ENCODE data around the gene TRNAU1AP.
"Not testable (repeated sequence)": the region's sequence is repeated elsewhere in the genome, so short reads cannot be mapped to it uniquely, and the experiment has no call there.

TRNAU1AP gene

GRCh38 chr1:28535180-28535579, 17.7 kb upstream of the TRNAU1AP start:
- Histone ChIP-seq H3K4me3 (ENCODE audit: low read length) (no peak overlapping the region), H3K4me1 (ENCODE audit: insufficient read depth, low read length) (no peaks in the 10 kb centered on the region), H2AFZ (ENCODE audit: low read depth, low read length) (no peak overlapping the region), H3K27me3 (ENCODE audit: insufficient read depth, low read length) (no peaks in the 10 kb centered on the region), H3K9me3 (ENCODE audit: low read length) (peaks cover 2% of the 10 kb centered on the region), H3K36me3 (ENCODE audit: insufficient read depth, low read length) (peaks cover 70% of the 10 kb centered on the region)

GRCh38 chr1:28537457-28538199, 15.3 kb upstream of the TRNAU1AP start:
- H3K36me3 ChIP-seq (ENCODE audit: insufficient read depth, low read length), result peaks cover 47% of the 10 kb centered on the region

GRCh38 chr1:28538286-28538685, 14.6 kb upstream of the TRNAU1AP start:
- Histone ChIP-seq H2AFZ (ENCODE audit: low read depth, low read length) (no peak overlapping the region), H3K27me3 (ENCODE audit: insufficient read depth, low read length) (no peaks in the 10 kb centered on the region), H3K36me3 (ENCODE audit: insufficient read depth, low read length) (peaks cover 45% of the 10 kb centered on the region), H3K4me3 (ENCODE audit: low read length) (no peak overlapping the region), H3K9me3 (ENCODE audit: low read length) (no peaks in the 10 kb centered on the region), H3K4me1 (ENCODE audit: insufficient read depth, low read length) (no peaks in the 10 kb centered on the region)

More at GRCh38 chr1:28537457-28538199, 15.3 kb upstream of the TRNAU1AP start:
- Histone ChIP-seq H3K27me3 (ENCODE audit: insufficient read depth, low read length) (no peaks in the 10 kb centered on the region), H3K4me1 (ENCODE audit: insufficient read depth, low read length) (no peaks in the 10 kb centered on the region), H3K9me3 (ENCODE audit: low read length) (no peaks in the 10 kb centered on the region), H3K4me3 (ENCODE audit: low read length) (no peak overlapping the region), H2AFZ (ENCODE audit: low read depth, low read length) (no peak overlapping the region)

- H2AFZ ChIP-seq (ENCODE audit: low read depth, low read length), result no peak overlapping the region
- H3K9me3 ChIP-seq (ENCODE audit: low read length), result no peaks in the 10 kb centered on the region
- H3K4me1 ChIP-seq (ENCODE audit: insufficient read depth, low read length), result no peaks in the 10 kb centered on the region
- H3K27me3 ChIP-seq (ENCODE audit: insufficient read depth, low read length), result no peaks in the 10 kb centered on the region
- H3K4me3 ChIP-seq (ENCODE audit: low read length), result no peak overlapping the region
- peaks cover 31% of the 10 kb centered on the region for H3K36me3 ChIP-seq (ENCODE audit: insufficient read depth, low read length)
These were observed 12.2 kb upstream of the TRNAU1AP start for GRCh38 chr1:28540651-28541050.

GRCh38 chr1:28541414-28542015, 11.4 kb upstream of the TRNAU1AP start:
- not testable (repeated sequence) for H3K4me1 ChIP-seq (ENCODE audit: insufficient read depth, low read length); H3K27me3 ChIP-seq (ENCODE audit: insufficient read depth, low read length); H2AFZ ChIP-seq (ENCODE audit: low read depth, low read length); H3K4me3 ChIP-seq (ENCODE audit: low read length); H3K9me3 ChIP-seq (ENCODE audit: low read length)
- peaks cover 22% of the 10 kb centered on the region for H3K36me3 ChIP-seq (ENCODE audit: insufficient read depth, low read length)

- no peaks in the 10 kb centered on the region for H3K9me3 ChIP-seq (ENCODE audit: low read length)
- no peaks in the 10 kb centered on the region for H3K27me3 ChIP-seq (ENCODE audit: insufficient read depth, low read length)
- H3K4me3 ChIP-seq (ENCODE audit: low read length), result no peak overlapping the region
- H3K36me3 ChIP-seq (ENCODE audit: insufficient read depth, low read length), result no peaks in the 10 kb centered on the region
- H2AFZ ChIP-seq (ENCODE audit: low read depth, low read length), result no peak overlapping the region
- no peaks in the 10 kb centered on the region for H3K4me1 ChIP-seq (ENCODE audit: insufficient read depth, low read length)
These were observed 7.6 kb upstream of the TRNAU1AP start for GRCh38 chr1:28545246-28545628.

GRCh38 chr1:28548318-28548717, 4.6 kb upstream of the TRNAU1AP start:
- Histone ChIP-seq H2AFZ (ENCODE audit: low read depth, low read length) (no peak overlapping the region), H3K36me3 (ENCODE audit: insufficient read depth, low read length) (no peaks in the 10 kb centered on the region), H3K4me3 (ENCODE audit: low read length) (no peak overlapping the region), H3K27me3 (ENCODE audit: insufficient read depth, low read length) (no peaks in the 10 kb centered on the region), H3K9me3 (ENCODE audit: low read length) (no peaks in the 10 kb centered on the region), H3K4me1 (ENCODE audit: insufficient read depth, low read length) (peaks cover 3% of the 10 kb centered on the region)

GRCh38 chr1:28551381-28551780, 1.5 kb upstream of the TRNAU1AP start:
- no peaks in the 10 kb centered on the region for H3K27me3 ChIP-seq (ENCODE audit: insufficient read depth, low read length)
- no peaks in the 10 kb centered on the region for H3K9me3 ChIP-seq (ENCODE audit: low read length)
- peaks cover 6% of the 10 kb centered on the region for H3K4me1 ChIP-seq (ENCODE audit: insufficient read depth, low read length)
- no peak overlapping the region for H2AFZ ChIP-seq (ENCODE audit: low read depth, low read length)
- no peak overlapping the region for H3K4me3 ChIP-seq (ENCODE audit: low read length)
- H3K36me3 ChIP-seq (ENCODE audit: insufficient read depth, low read length), result peaks cover 9% of the 10 kb centered on the region

GRCh38 chr1:28560886-28561285, 8.0 kb downstream of the TRNAU1AP start:
- no peak overlapping the region for H2AFZ ChIP-seq (ENCODE audit: low read depth, low read length)
- H3K4me3 ChIP-seq (ENCODE audit: low read length), result no peak overlapping the region
- no peaks in the 10 kb centered on the region for H3K9me3 ChIP-seq (ENCODE audit: low read length)
- no peaks in the 10 kb centered on the region for H3K27me3 ChIP-seq (ENCODE audit: insufficient read depth, low read length)
- no peaks in the 10 kb centered on the region for H3K4me1 ChIP-seq (ENCODE audit: insufficient read depth, low read length)
- H3K36me3 ChIP-seq (ENCODE audit: insufficient read depth, low read length), result peaks cover 64% of the 10 kb centered on the region

GRCh38 chr1:28564310-28564709, 11.4 kb downstream of the TRNAU1AP start:
- peaks cover 70% of the 10 kb centered on the region for H3K36me3 ChIP-seq (ENCODE audit: insufficient read depth, low read length)
- H3K27me3 ChIP-seq (ENCODE audit: insufficient read depth, low read length), result no peaks in the 10 kb centered on the region
- H3K4me3 ChIP-seq (ENCODE audit: low read length), result no peak overlapping the region
- no peaks in the 10 kb centered on the region for H3K4me1 ChIP-seq (ENCODE audit: insufficient read depth, low read length)
- no peaks in the 10 kb centered on the region for H3K9me3 ChIP-seq (ENCODE audit: low read length)
- H2AFZ ChIP-seq (ENCODE audit: low read depth, low read length), result no peak overlapping the region

GRCh38 chr1:28565040-28565439, 12.2 kb downstream of the TRNAU1AP start:
- peaks cover 68% of the 10 kb centered on the region for H3K36me3 ChIP-seq (ENCODE audit: insufficient read depth, low read length)
- no peak overlapping the region for H2AFZ ChIP-seq (ENCODE audit: low read depth, low read length)
- H3K4me1 ChIP-seq (ENCODE audit: insufficient read depth, low read length), result no peaks in the 10 kb centered on the region
- no peak overlapping the region for H3K4me3 ChIP-seq (ENCODE audit: low read length)
- no peaks in the 10 kb centered on the region for H3K27me3 ChIP-seq (ENCODE audit: insufficient read depth, low read length)
- no peaks in the 10 kb centered on the region for H3K9me3 ChIP-seq (ENCODE audit: low read length)

GRCh38 chr1:28565726-28566125, 12.8 kb downstream of the TRNAU1AP start:
- Histone ChIP-seq H2AFZ (ENCODE audit: low read depth, low read length) (no peak overlapping the region), H3K27me3 (ENCODE audit: insufficient read depth, low read length) (no peaks in the 10 kb centered on the region), H3K4me1 (ENCODE audit: insufficient read depth, low read length) (no peaks in the 10 kb centered on the region), H3K9me3 (ENCODE audit: low read length) (no peaks in the 10 kb centered on the region), H3K4me3 (ENCODE audit: low read length) (no peak overlapping the region), H3K36me3 (ENCODE audit: insufficient read depth, low read length) (peaks cover 67% of the 10 kb centered on the region)

GRCh38 chr1:28566931-28567330, 14.0 kb downstream of the TRNAU1AP start:
- H3K9me3 ChIP-seq (ENCODE audit: low read length), result no peaks in the 10 kb centered on the region

DNA sequence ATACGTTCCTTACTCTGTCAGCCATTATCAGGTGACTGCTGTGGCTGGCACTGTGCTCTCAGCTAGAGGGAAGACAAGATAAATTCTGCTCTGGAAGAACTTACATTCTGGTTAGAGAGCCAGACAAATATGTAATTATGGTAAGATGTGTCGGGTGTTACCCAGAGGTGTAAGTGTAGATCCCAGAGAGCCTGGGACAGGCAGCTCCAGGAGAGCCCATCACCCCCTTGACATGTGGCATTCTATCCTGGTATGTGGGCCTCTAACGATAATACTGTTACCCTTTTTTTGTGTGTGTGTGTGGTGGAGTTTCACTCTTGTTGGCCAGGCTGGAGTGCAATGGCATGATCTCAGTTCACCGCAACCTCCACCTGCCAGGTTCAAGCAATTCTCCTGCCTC, 19.0 kb downstream of the TRNAU1AP start:
- H3K9me3 ChIP-seq (ENCODE audit: low read length), result no peaks in the 10 kb centered on the region
- H3K27me3 ChIP-seq (ENCODE audit: insufficient read depth, low read length), result no peaks in the 10 kb centered on the region
- H2AFZ ChIP-seq (ENCODE audit: low read depth, low read length), result no peak overlapping the region
- peaks cover 56% of the 10 kb centered on the region for H3K36me3 ChIP-seq (ENCODE audit: insufficient read depth, low read length)
- no peak overlapping the region for H3K4me3 ChIP-seq (ENCODE audit: low read length)
- no peaks in the 10 kb centered on the region for H3K4me1 ChIP-seq (ENCODE audit: insufficient read depth, low read length)

More at GRCh38 chr1:28566931-28567330, 14.0 kb downstream of the TRNAU1AP start:
- H2AFZ ChIP-seq (ENCODE audit: low read depth, low read length), result no peak overlapping the region
- H3K4me1 ChIP-seq (ENCODE audit: insufficient read depth, low read length), result no peaks in the 10 kb centered on the region
- no peaks in the 10 kb centered on the region for H3K27me3 ChIP-seq (ENCODE audit: insufficient read depth, low read length)
- peaks cover 66% of the 10 kb centered on the region for H3K36me3 ChIP-seq (ENCODE audit: insufficient read depth, low read length)
- H3K4me3 ChIP-seq (ENCODE audit: low read length), result no peak overlapping the region

All from neuron (in vitro differentiated cells).